ENCODE data around the gene AURKAIP1.
A peak's percentile ranks its signal among the peaks of the same experiment; 100 is the strongest.

The AURKAIP1 gene

DNA sequence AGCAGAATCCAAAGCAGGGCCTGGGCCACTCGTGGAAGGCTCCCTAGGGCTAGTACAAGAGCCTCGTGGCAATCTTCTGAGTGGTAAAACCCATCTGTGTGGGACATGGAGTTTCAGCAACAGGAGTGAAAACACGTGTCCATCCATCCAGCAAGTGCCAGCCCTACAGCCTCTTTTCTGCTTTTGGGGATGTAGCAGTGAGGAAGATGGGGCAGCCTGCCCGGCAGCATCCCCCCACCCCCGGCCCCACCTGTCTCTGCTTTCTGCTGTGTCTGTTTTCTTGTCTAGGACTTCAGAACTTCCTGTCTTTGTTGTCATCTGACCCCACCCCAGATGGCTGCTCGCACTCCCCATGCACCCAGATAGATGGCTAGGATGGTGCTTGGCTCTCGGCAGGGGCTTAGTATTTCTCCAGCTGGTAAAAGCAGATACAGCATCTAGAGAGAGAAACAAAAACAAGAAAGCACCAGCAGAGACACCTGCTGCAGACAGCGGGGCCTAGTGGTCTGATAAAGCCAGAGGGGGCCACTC lies 48.9 kb downstream of the AURKAIP1 start:
- Histone ChIP-seq H3K27ac (ENCODE audit: low read length) (no peak overlapping the region), H3K36me3 (replicated peaks; ENCODE audit: low read depth, low read length) (peaks cover 4% of the 10 kb centered on the region), H3K4me1 (ENCODE audit: low read length) (peaks cover 15% of the 10 kb centered on the region), H3K79me2 (ENCODE audit: low read length) (peaks cover 42% of the 10 kb centered on the region), H2AFZ (ENCODE audit: low read depth, low read length) (no peak overlapping the region), H3K9ac (ENCODE audit: low read length) (peak overlapping the region; percentile 62; the same call in 1 of the 2 replicates), H3K27me3 (ENCODE audit: low read depth, low read length) (no peaks in the 10 kb centered on the region), H3K4me3 (ENCODE audit: low read length) (peak overlapping the region; percentile 81), H4K20me1 (ENCODE audit: insufficient read depth, low read length) (peaks cover 21% of the 10 kb centered on the region), H3K9me3 (ENCODE audit: insufficient read depth, low read length) (no peaks in the 10 kb centered on the region), H3K4me2 (ENCODE audit: low read length) (peak overlapping the region; percentile 94)
- no peak for TF ChIP-seq EZH2phosphoT487 (IDR thresholded peaks at IDR 0.05; ENCODE audit: low read depth)
- TF ChIP-seq, protein P1, sequence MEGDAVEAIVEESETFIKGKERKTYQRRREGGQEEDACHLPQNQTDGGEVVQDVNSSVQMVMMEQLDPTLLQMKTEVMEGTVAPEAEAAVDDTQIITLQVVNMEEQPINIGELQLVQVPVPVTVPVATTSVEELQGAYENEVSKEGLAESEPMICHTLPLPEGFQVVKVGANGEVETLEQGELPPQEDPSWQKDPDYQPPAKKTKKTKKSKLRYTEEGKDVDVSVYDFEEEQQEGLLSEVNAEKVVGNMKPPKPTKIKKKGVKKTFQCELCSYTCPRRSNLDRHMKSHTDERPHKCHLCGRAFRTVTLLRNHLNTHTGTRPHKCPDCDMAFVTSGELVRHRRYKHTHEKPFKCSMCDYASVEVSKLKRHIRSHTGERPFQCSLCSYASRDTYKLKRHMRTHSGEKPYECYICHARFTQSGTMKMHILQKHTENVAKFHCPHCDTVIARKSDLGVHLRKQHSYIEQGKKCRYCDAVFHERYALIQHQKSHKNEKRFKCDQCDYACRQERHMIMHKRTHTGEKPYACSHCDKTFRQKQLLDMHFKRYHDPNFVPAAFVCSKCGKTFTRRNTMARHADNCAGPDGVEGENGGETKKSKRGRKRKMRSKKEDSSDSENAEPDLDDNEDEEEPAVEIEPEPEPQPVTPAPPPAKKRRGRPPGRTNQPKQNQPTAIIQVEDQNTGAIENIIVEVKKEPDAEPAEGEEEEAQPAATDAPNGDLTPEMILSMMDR (IDR thresholded peaks at IDR 0.05; ENCODE audit: low read depth, low read length) = no peak

DNA sequence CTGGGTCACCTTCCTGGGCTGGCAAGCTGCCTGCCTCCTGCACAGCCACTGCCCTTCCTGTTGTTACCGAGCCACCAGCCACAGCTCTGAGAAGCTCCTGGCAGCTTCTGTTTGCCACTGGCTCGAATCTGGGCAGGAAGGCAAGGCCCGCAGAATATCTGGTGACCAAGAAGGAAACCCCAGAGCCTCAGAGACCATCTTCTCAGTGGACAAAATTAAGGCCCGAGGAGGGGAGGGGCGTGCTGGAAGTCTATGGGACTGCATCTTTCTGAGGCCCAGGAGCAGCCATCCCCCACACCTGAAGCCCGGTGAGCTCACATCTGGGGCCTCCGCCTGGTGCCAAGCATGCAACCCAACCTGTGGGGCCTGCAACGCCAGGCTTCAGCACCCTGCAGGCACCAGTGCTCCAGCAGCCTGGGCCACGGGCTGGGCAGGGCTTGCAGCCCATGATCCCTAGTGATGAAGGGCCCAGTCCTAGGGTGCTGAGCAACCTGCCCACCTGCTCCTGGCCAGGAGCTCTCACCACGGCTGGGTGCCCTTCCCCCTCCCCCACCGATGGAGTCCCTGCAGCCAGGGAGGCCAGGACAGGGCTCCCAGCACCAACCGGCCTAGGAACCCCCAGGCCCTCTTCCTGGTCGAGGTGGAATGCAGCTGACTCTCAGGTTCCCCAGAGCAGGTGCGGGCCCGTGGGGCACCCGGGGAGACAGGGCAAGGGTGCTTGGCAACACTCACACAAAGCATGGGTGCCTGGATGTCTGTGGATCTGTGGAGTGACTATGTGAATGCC lies 49.5 kb downstream of the AURKAIP1 start:
- peaks cover 48% of the 10 kb centered on the region for H3K79me2 ChIP-seq (ENCODE audit: low read length)
- peaks cover 4% of the 10 kb centered on the region for H3K36me3 ChIP-seq (replicated peaks; ENCODE audit: low read depth, low read length)
- TF ChIP-seq, protein P1 (IDR thresholded peaks at IDR 0.05; ENCODE audit: low read depth, low read length) = no peak
- TF ChIP-seq EZH2phosphoT487 (IDR thresholded peaks at IDR 0.05; ENCODE audit: low read depth) = no peak
- no peaks in the 10 kb centered on the region for H3K9me3 ChIP-seq (ENCODE audit: insufficient read depth, low read length)
- H3K4me3 ChIP-seq (ENCODE audit: low read length) = peak overlapping the region; percentile 81
- peak overlapping the region; percentile 62 for H3K9ac ChIP-seq (ENCODE audit: low read length)
- H3K27ac ChIP-seq (ENCODE audit: low read length) = no peak overlapping the region
- peaks cover 27% of the 10 kb centered on the region for H4K20me1 ChIP-seq (ENCODE audit: insufficient read depth, low read length)
- peaks cover 15% of the 10 kb centered on the region for H3K4me1 ChIP-seq (ENCODE audit: low read length)
- H3K4me2 ChIP-seq (ENCODE audit: low read length) = peak overlapping the region; percentile 94
- H3K27me3 ChIP-seq (ENCODE audit: low read depth, low read length) = no peaks in the 10 kb centered on the region
- no peak overlapping the region for H2AFZ ChIP-seq (ENCODE audit: low read depth, low read length)

DNA sequence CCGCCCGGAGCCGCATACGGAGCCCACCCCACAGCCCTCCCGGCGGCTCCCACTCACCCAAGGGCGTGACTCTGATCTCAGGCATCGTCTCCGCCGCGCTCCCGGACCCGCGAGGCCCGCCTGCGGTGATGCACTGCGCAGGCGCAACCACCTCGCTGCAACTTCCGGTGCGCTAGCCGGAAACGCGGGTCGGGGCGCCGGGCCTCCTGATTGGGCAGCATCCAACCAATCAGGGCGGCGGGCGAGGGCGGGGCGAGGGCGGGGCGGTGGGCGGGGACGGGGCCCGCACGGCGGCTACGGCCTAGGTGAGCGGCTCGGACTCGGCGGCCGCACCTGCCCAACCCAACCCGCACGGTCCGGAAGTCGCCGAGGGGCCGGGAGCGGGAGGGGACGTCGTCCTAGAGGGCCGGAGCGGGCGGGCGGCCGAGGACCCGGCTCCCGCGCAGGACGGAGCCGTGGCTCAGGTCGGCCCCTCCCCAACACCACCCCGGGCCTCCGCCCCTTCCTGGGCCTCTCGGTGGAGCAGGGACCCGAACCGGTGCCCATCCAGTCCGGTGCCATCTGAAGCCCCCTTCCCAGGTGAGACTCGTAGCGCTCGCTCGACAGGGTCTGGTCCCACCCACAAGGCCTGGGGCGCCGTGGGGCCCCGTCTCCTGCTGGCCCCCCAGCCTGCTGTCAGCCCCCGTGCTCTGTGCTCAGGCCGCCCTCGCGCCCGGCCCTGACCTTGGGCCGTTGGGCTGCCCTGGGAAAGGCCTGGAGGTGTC lies 50.3 kb downstream of the AURKAIP1 start, which contains the start of the genes CPTP and INTS11:
TSS of gene CPTP (plus strand) at position 279 of the 764 bp plus-strand sequence. CDS start 2,109 bp downstream, outside the sequence.
TSS of gene INTS11 (minus strand) at position 137 of the 764 bp plus-strand sequence. CDS start at position 85, 52 bp downstream.
- peak within 1 kb of the TSS; percentile 46; the same call in 1 of the 2 replicates for H2AFZ ChIP-seq (ENCODE audit: low read depth, low read length)
- TF ChIP-seq EZH2phosphoT487 (IDR thresholded peaks at IDR 0.05; ENCODE audit: low read depth) = no peak
- TF ChIP-seq, protein P1 (IDR thresholded peaks at IDR 0.05; ENCODE audit: low read depth, low read length) = no peak
- no peaks in the 10 kb centered on the region for H3K9me3 ChIP-seq (ENCODE audit: insufficient read depth, low read length)
- H3K4me1 ChIP-seq (ENCODE audit: low read length) = peaks cover 15% of the 10 kb centered on the region
- peaks cover 56% of the 10 kb centered on the region for H3K79me2 ChIP-seq (ENCODE audit: low read length)
- H4K20me1 ChIP-seq (ENCODE audit: insufficient read depth, low read length) = peaks cover 30% of the 10 kb centered on the region
- peak within 1 kb of the TSS; percentile 94 for H3K4me2 ChIP-seq (ENCODE audit: low read length)
- H3K4me3 ChIP-seq (ENCODE audit: low read length) = peak within 1 kb of the TSS; percentile 81
- peak within 1 kb of the TSS; percentile 92 for H3K9ac ChIP-seq (ENCODE audit: low read length)
- H3K27ac ChIP-seq (ENCODE audit: low read length) = peak within 1 kb of the TSS; percentile 44; the same call in 1 of the 2 replicates
- no peaks in the 10 kb centered on the region for H3K27me3 ChIP-seq (ENCODE audit: low read depth, low read length)
- peaks cover 4% of the 10 kb centered on the region for H3K36me3 ChIP-seq (replicated peaks; ENCODE audit: low read depth, low read length)

All from OCI-LY3 (cell line).